Suprapubic skin (tissue), 4 donors: ENCODE results near the gene ATAD3C.
"Not testable (repeated sequence)": the region's sequence is repeated elsewhere in the genome, so short reads cannot be mapped to it uniquely, and the experiment has no call there.

Experiments used
- CTCF ChIP-seq, 2 donors: fragments of 200-600 bp in 1 of 2; fragments of 450-650 bp in 1 of 2; sonication (generic) in 1 of 2; IDR thresholded peaks; one replicate each; pipeline ENCODE4 v1.5.1; 2016 to 2019; ENCODE audit warnings: antibody characterized with exemption in 2 of 2, mild to moderate bottlenecking in 1 of 2, moderate library complexity in 1 of 2
- EP300 ChIP-seq: sonication (generic); formaldehyde crosslinking; IDR thresholded peaks from one replicate; pipeline ENCODE4 v1.6.1; 2017; ENCODE audit warnings: antibody characterized with exemption
- POLR2AphosphoS5 ChIP-seq, 3 donors: sonication (generic); formaldehyde crosslinking; IDR thresholded peaks; one replicate each; pipeline ENCODE4 v1.6.1; 2017; ENCODE audit warnings: antibody characterized with exemption in 3 of 3

GRCh38 chr1:1484976-1485750 is 35.7 kb downstream of the ATAD3C start:
- not testable (repeated sequence) for TF ChIP-seq CTCF (IDR thresholded peaks at IDR 0.05); POLR2AphosphoS5 (IDR thresholded peaks at IDR 0.05); EP300
